Activated naive CD4-positive, alpha-beta T cell treated with anti-CD3 and anti-CD28 coated beads, Interleukin-2, amount 10 ng/mL, durations not matched to agents 7 days and 5 days (primary cell): ENCODE measurements around the gene SMIM33.
"Not testable (repeated sequence)": the region's sequence is repeated elsewhere in the genome, so short reads cannot be mapped to it uniquely, and the experiment has no call there.

ENCODE experiments used
- CTCF ChIA-PET: fragments of 350-600 bp; sonication (Branson Sonifier 250); formaldehyde crosslinking; loops from one replicate; lab custom pipeline; 2021; ENCODE audit warnings: antibody characterized with exemption; lab: Charles Lee
- DNase-seq: peaks from one replicate; pipeline ENCODE4 v3.0.0-alpha.2; 2020
- H3K27ac Mint-ChIP-seq: one replicate; pipeline ENCODE4 v1.8.0; 2021; ENCODE audit warnings: mild to moderate bottlenecking, moderate library complexity, mixed read lengths
- H3K27me3 Mint-ChIP-seq: one replicate; pipeline ENCODE4 v1.8.0; 2021; ENCODE audit warnings: mild to moderate bottlenecking, mixed read lengths
- H3K36me3 Mint-ChIP-seq: one replicate; pipeline ENCODE4 v1.8.0; 2021; ENCODE audit warnings: mixed read lengths
- H3K4me1 Mint-ChIP-seq: one replicate; pipeline ENCODE4 v1.8.0; 2021; ENCODE audit warnings: mixed read lengths
- H3K4me3 Mint-ChIP-seq: one replicate; pipeline ENCODE4 v1.8.0; 2021; ENCODE audit warnings: mild to moderate bottlenecking, moderate library complexity, mixed read lengths
- H3K9me3 Mint-ChIP-seq: one replicate; pipeline ENCODE4 v1.8.0; 2021; ENCODE audit warnings: mixed read lengths

SMIM33 gene

DNA sequence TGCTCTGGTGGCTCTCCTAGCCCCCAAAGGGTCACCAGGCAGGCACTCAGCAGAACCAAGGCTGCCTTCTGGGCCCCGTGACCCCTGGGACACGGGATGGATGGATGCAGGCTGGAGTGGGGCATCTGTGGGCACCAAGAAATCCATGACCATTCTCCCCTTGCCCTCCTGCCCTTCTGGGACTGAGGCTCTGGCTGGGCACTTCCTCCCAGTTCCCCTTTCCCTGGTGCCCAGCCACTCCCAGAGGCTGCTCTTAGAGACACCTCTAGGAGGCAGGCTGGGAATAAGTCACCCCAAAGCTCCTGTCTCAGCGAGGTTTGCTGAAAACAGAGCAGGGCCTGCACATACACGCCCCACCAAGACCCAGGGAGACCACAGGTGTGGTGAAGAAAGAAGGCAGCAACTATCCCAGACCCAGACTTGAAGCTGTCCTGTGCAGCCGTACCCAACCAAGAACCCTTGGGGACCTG lies 10.8 kb downstream of the SMIM33 start:
- Mint-ChIP-seq H3K9me3 (no peaks in the 10 kb centered on the region), H3K27me3 (no peaks in the 10 kb centered on the region), H3K4me1 (peaks cover 53% of the 10 kb centered on the region), H3K4me3 (peak overlapping the region; percentile 87), H3K27ac (peak overlapping the region; percentile 97), H3K36me3 (peaks cover 38% of the 10 kb centered on the region)
- peak; percentile 38 for DNase-seq
- CTCF ChIA-PET = interaction anchor here (1.1 to 3.1 kb wide), 13 partner anchors 9 to 68 kb away, joined by 3 to 43 read pairs (median 7); partner anchors contain the start of gene SMIM33

DNA sequence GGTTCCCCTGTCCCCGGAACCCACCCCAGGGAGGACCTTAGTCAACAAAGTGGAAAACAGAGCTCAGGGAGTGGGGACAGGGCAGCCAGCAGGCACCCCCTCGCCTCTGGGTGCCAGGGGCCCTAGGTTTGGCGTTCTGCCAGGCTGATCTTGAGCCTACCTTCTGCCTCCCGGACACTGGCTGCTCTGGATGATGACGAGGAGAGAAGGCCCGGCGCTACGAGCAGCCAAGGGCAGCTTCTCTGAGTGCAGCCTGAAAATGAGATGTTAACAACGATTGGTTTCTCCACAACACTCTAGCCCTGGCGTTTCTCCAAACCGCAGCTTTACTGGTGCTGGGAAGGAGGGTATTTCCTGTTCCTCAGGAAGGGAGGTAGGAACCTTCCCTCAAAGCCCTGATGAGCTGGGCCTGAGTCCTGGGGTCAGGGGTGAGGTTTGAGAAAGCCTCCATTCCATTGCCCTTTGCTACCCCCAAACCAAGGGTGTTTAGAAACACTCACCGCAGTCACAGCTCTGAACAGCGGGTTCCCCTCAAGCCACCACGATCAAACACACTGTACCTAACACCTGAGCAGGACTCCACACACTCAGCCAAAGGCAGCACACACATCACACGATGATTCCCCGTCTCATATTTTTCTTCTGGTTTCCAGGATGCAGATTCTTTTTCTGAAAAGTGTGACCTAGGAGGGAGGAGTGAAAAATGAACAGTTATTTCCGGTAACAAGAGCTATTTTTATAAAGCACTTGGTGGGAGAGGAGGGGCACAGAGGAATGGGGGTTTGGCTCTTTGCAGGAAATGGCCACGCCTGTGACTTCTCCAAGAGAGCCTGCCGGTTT lies 11.5 kb downstream of the SMIM33 start, which contains the start of gene STING1:
Gene STING1 (minus strand): TSS at position 709 of the 840 bp plus-strand sequence. CDS start 1,054 bp downstream, outside the sequence.
- Mint-ChIP-seq H3K36me3 (peaks cover 35% of the 10 kb centered on the region), H3K27ac (peak within 1 kb of the TSS; percentile 97), H3K9me3 (no peaks in the 10 kb centered on the region), H3K27me3 (no peaks in the 10 kb centered on the region), H3K4me1 (peaks cover 47% of the 10 kb centered on the region), H3K4me3 (peak within 1 kb of the TSS; percentile 87)
- CTCF ChIA-PET = interaction anchor here (0.5 to 3.1 kb wide), 16 partner anchors 9 to 69 kb away, joined by 3 to 43 read pairs (median 6); partner anchors contain the start of gene SMIM33
- peak; percentile 80 for DNase-seq

DNA sequence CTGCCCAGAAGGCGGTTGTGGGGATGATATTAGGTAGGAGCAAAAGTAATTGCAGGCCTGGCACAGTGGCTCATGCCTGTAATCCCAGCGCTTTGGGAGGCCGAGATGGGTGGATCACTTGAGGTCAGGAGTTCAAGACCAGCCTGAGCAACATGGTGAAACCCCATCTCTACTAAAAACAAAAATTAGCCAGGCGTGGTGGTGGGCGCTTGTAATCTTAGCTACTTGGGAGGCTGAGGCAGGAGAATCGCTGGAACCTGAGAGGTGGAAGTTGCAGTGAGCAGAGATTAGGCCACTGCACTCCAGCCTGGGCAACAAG lies 12.0 kb downstream of the SMIM33 start:
- not testable (repeated sequence) for H3K9me3 Mint-ChIP-seq, DNase-seq, H3K27me3 Mint-ChIP-seq
- Mint-ChIP-seq H3K36me3 (peaks cover 29% of the 10 kb centered on the region), H3K27ac (peak overlapping the region; percentile 97), H3K4me3 (peak overlapping the region; percentile 87), H3K4me1 (peaks cover 42% of the 10 kb centered on the region)
- CTCF ChIA-PET = interaction anchor here (0.9 to 3.1 kb wide), 12 partner anchors 10 to 69 kb away, joined by 3 to 43 read pairs (median 8); partner anchors contain the start of gene SMIM33

DNA sequence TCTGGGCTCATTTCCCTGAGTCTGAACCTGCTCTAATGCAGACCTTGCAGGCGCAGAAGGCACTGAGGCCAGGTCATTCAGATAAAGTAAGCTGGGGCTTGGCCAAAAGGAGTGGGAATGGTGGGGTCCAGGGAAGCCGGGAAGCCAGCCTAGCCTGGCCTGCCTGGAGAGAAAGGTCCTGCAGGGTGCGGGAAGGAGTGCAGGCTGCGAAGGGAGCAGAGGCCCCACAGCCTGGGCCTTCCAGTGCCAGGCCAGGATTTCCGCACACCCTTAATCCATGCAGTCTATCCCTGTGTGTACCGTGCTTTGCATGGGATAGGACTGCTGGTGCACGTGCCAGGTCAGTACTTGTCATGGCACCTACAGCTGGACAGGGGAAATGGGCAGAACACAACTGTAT lies 15.4 kb downstream of the SMIM33 start:
- H3K9me3 Mint-ChIP-seq = no peaks in the 10 kb centered on the region
- H3K36me3 Mint-ChIP-seq = peaks cover 6% of the 10 kb centered on the region
- no peak overlapping the region for H3K4me3 Mint-ChIP-seq
- no peaks in the 10 kb centered on the region for H3K27me3 Mint-ChIP-seq
- H3K4me1 Mint-ChIP-seq = peaks cover 24% of the 10 kb centered on the region
- no peak for DNase-seq
- H3K27ac Mint-ChIP-seq = peak overlapping the region; percentile 50
- CTCF ChIA-PET = interaction anchor here (1.2 kb wide), 1 partner anchor 28 kb away, joined by 3 read pairs; no protein-coding TSS in a partner anchor

DNA sequence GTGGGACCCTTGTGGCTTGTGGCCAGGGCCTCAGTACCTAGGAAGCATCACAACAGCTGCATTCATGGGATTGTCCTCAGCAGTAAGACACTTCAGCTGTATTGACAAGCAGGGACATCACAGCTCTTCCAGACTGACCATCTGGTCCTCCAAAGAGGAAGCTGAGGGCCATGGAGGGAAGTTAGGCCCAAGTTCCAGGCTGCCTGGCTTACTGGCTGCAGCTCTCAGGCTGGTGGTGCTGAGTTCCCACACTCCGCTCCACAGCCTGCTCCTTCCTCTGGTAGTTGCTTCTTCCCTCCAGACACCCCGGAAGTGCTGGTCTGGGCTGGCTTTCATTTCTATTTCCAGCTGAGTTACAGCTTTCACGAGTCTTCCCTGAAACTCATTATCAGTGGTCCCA lies 17.5 kb downstream of the SMIM33 start:
- CTCF ChIA-PET = interaction anchor here (0.7 to 1.1 kb wide), 2 partner anchors 26 to 442 kb away, joined by 3 read pairs; no protein-coding TSS in a partner anchor
- no peak overlapping the region for H3K4me3 Mint-ChIP-seq
- H3K9me3 Mint-ChIP-seq = no peaks in the 10 kb centered on the region

DNA sequence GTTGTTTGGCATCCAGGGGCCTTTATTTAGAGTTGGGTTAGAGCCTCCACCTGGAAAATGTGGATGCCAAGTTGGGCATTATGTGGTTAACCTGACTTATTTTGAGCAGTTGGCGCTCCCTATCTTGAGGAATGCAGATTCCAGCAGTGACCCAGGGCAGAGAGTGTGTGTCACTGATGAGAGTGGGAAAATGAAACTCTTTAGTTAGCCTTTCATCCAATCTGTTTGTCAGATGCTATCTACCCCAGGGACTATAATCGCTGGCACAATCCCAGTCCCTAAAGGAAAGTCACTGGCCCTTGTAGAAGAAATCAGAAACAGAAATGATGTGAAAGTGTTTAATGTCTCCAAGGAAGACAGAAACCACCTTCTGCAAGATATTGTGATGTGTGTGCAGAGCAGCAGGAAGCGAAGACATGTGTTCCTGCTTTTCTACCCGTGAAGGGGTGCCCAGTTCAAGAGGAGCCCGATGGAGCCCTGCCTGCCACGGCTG lies 21.9 kb downstream of the SMIM33 start:
- Mint-ChIP-seq H3K4me3 (peak overlapping the region; percentile 33), H3K27ac (peak overlapping the region; percentile 47), H3K36me3 (no peaks in the 10 kb centered on the region), H3K4me1 (peaks cover 27% of the 10 kb centered on the region), H3K27me3 (no peaks in the 10 kb centered on the region), H3K9me3 (no peaks in the 10 kb centered on the region)
- DNase-seq = no peak
- CTCF ChIA-PET = interaction anchor here (5.0 kb wide), 1 partner anchor 20 kb away, joined by 27 read pairs; no protein-coding TSS in a partner anchor

More for the DNA sequence above, 17.5 kb downstream of the SMIM33 start:
- Mint-ChIP-seq H3K4me1 (peaks cover 25% of the 10 kb centered on the region), H3K27ac (no peak overlapping the region), H3K36me3 (no peaks in the 10 kb centered on the region), H3K27me3 (no peaks in the 10 kb centered on the region)
- DNase-seq = peak; percentile 36

DNA sequence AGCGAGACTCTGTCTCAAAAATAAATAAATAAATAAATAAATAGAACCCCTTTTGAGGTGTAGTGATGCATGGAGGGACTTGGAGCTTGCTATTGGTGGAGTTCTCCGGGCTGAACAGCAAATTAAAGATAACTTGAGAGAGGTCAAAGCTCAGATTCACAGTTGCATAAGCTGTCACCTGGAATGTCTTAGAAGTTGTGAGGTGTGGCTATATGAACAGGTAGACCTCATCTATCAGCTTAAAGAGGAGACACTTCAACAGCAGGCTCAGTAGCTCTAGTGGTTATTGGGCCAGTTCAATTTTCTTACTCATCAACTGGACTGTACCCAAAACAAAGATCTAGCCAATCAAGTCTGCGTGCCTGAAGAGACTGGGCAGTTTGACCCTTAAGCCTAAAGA lies 23.5 kb downstream of the SMIM33 start:
- Mint-ChIP-seq H3K36me3 (no peaks in the 10 kb centered on the region), H3K27me3 (peaks cover 6% of the 10 kb centered on the region), H3K9me3 (no peaks in the 10 kb centered on the region), H3K4me1 (peaks cover 17% of the 10 kb centered on the region), H3K4me3 (no peak overlapping the region), H3K27ac (no peak overlapping the region)
- CTCF ChIA-PET = interaction anchor here (0.9 to 5.0 kb wide), 3 partner anchors 18 to 72 kb away, joined by 4 to 27 read pairs (median 4); no protein-coding TSS in a partner anchor
- DNase-seq = no peak

DNA sequence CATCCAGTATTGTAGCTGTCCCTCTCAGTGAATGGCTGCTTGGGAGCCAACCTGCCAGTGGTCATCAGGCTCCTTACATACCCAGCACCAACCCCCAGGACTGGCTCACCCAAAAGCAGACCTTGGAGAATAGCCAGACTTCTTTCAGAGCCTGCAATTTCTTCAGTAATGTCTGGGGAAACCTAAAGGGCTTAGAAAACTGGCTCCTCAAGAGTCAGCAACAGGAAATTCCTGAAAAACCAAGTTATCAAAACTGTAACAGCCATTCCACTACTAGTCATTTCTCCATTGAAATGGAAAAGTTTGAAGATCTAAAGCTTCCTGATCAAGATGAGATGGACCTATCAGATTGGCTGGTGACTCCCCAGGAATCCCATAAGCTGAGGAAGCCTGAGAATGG lies 24.0 kb downstream of the SMIM33 start:
- peaks cover 17% of the 10 kb centered on the region for H3K4me1 Mint-ChIP-seq
- peaks cover 6% of the 10 kb centered on the region for H3K27me3 Mint-ChIP-seq
- no peaks in the 10 kb centered on the region for H3K9me3 Mint-ChIP-seq
- CTCF ChIA-PET = interaction anchor here (0.9 to 5.0 kb wide), 3 partner anchors 18 to 72 kb away, joined by 4 to 27 read pairs (median 4); no protein-coding TSS in a partner anchor
- no peak overlapping the region for H3K27ac Mint-ChIP-seq
- DNase-seq = no peak
- H3K4me3 Mint-ChIP-seq = no peak overlapping the region
- H3K36me3 Mint-ChIP-seq = no peaks in the 10 kb centered on the region

DNA sequence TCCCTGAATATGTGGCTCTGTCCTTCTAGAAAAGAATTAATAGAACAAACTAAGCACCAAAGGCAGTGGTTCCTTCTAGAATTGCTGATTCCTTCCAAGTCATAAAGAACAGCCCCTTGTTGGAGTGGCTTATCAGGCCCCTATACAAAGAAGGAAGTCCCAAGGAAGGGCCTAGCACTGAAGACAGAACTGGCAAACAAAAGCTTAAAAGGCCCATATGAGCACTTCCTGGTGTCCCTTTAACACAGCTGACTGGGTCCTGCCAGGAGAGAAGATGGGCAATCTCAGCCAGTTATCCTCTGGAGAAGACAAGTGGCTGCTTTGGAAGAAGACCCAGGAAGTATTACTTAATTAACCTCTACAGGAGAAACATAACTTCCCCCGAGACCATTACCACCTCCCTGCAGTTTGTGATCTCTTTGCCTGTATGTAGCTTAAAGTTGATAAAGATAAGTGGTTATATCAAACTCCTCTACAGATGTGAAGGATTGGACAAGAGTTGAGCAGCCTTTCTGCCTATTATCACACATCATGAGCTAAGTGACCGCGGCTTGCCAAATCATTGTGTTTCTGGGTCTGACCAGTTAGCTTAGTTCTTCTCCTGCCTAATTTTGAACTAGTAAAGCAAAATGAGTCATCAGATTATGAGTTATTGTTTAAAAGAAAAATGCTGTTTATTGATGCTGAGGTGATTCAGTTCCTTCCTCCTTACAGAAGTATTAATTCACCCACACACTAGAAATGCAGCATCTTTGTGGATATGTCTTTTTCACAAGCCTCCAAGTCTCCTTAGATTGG lies 25.0 kb downstream of the SMIM33 start:
- Mint-ChIP-seq H3K4me3 (no peak overlapping the region), H3K27me3 (peaks cover 6% of the 10 kb centered on the region), H3K9me3 (no peaks in the 10 kb centered on the region), H3K4me1 (peaks cover 17% of the 10 kb centered on the region), H3K36me3 (no peaks in the 10 kb centered on the region), H3K27ac (no peak overlapping the region)
- CTCF ChIA-PET = interaction anchor here (0.9 to 5.0 kb wide), 4 partner anchors 12 to 37 kb away, joined by 3 to 27 read pairs (median 8); partner anchors contain the start of gene STING1
- DNase-seq = no peak

DNA sequence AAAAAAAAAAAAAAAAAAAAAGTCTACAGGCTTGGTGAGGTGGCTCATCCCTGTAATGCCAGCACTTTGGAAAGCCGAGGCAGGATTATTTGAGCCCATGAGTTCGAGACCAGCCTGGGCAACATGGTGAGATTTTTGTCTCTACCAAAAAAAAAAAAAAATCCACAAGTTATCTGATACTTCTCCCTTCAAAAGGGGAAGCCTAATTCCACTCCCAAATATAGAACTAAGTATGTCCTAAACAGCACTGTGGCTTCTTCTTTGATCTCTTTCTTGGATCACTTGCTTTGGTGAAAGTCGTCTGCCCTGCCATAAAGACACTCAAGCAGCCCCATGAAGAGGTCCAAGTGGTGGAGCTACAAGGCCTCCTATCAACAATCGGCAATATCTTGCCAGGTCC lies 30.6 kb downstream of the SMIM33 start:
- Mint-ChIP-seq H3K36me3 (no peaks in the 10 kb centered on the region), H3K27me3 (peaks cover 21% of the 10 kb centered on the region), H3K27ac (no peak overlapping the region), H3K4me1 (no peaks in the 10 kb centered on the region), H3K9me3 (peaks cover 4% of the 10 kb centered on the region), H3K4me3 (no peak overlapping the region)
- no peak for DNase-seq
- CTCF ChIA-PET = no interaction called here

DNA sequence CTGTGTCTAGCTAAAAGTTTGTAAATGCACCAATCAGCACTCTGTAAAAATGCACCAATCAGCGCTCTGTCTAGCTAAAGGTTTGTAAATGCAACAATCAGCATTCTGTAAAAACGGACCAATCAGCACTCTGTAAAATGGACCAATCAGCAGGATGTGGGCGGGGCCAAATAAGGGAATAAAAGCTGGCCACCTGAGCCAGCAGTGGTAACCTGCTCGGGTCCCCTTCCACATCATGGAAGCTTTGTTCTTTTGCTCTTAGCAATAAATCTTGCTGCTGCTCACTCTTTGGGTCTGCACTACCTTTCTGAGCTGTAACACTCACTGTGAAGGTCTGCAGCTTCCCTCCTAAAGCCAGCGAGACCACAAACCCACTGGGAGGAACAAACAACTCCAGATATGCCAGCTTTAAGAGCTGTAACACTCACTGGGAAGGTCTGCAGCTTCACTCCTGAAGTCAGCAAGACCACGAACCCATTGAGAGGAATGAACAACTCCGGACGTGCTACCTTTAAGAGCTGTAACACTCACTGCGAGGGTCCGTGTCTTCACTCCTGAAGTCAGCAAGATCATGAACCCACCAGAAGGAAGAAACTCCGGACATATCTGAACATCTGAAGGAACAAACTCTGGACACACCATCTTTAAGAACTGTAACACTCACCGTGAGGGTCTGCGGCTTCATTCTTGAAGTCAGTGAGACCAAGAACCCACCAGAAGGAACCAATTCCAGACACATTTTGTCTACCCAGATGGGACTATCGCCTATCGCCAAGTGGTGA lies 32.4 kb downstream of the SMIM33 start:
- peaks cover 22% of the 10 kb centered on the region for H3K27me3 Mint-ChIP-seq
- CTCF ChIA-PET = interaction anchor here (1.1 to 1.4 kb wide), 3 partner anchors 10 to 80 kb away, joined by 4 to 5 read pairs (median 4); partner anchors contain the start of gene DNAJC18
- not testable (repeated sequence) for H3K4me3 Mint-ChIP-seq, DNase-seq, H3K27ac Mint-ChIP-seq, H3K36me3 Mint-ChIP-seq, H3K9me3 Mint-ChIP-seq, H3K4me1 Mint-ChIP-seq

DNA sequence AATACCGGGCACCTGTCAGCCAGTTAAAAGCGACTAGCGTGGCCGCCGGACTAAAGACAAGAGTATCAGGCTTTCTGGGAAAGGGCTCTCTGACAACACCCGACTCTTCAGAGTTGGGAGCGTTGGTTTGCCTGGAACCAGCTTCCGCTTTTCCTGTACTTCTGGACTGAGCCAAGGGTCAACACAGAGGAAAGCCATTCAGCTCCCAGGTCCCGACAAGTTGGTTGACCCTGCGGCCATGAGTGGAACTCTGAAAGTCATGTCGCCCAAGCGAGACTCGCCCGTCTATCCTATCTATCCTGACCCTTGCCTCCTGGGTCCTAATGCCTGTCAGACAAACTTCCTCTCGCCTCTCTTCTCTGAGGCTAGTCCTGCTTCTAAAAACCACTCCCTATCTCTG lies 33.1 kb downstream of the SMIM33 start:
- H3K27me3 Mint-ChIP-seq = peaks cover 16% of the 10 kb centered on the region
- CTCF ChIA-PET = interaction anchor here (1.4 kb wide), 1 partner anchor 81 kb away, joined by 4 read pairs; no protein-coding TSS in a partner anchor
- not testable (repeated sequence) for DNase-seq, H3K27ac Mint-ChIP-seq, H3K4me3 Mint-ChIP-seq, H3K36me3 Mint-ChIP-seq, H3K9me3 Mint-ChIP-seq, H3K4me1 Mint-ChIP-seq

DNA sequence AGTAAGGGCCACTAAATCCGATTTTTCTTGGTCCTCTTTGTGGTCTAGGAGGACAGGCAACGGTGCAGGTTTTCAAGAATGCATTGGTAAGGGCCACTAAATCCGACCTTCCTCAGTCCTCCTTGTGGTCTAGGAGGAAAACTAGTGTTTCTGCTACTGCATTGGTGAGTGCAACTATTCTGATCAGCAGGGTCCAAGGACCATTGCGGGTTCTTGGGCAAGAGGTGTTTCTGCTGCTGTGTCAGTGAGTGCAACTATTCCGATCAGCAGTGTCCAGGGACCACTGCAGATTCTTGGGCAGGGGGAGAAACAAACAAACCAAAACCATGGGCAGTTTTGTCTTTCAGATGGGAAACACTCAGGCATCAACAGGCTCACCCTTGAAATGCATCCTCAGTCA lies 33.9 kb downstream of the SMIM33 start:
- H3K4me1 Mint-ChIP-seq, H3K4me3 Mint-ChIP-seq, H3K9me3 Mint-ChIP-seq, DNase-seq, H3K27ac Mint-ChIP-seq, H3K36me3 Mint-ChIP-seq, CTCF ChIA-PET: not testable (repeated sequence)
- H3K27me3 Mint-ChIP-seq = peaks cover 16% of the 10 kb centered on the region
